Neutrophil (primary cell): ENCODE measurements around the gene KRTAP10-3.

Source experiments
- H3K27ac ChIP-seq: fragments of 200-600 bp; sonication (generic); 2 replicates; pipeline ENCODE4 v1.5.1; 2016; ENCODE audit warnings: mild to moderate bottlenecking, moderate library complexity
- H3K27me3 ChIP-seq: fragments of 200-600 bp; sonication (generic); 2 replicates; pipeline ENCODE4 v1.6.0; 2016; ENCODE audit warnings: mild to moderate bottlenecking
- H3K36me3 ChIP-seq: fragments of 200-600 bp; sonication (generic); 2 replicates; pipeline ENCODE4 v1.5.1; 2017
- H3K4me1 ChIP-seq, 2 experiments: fragments of 200-600 bp in 1 of 2; sonication (generic) in 1 of 2; 1 replicate in 1 of 2; 2 replicates in 1 of 2; pipeline versions ENCODE4 v1.5.1 to v1.6.1; 2013 to 2016; ENCODE audit warnings: low read depth in 1 of 2, low read length in 1 of 2, mild to moderate bottlenecking in 1 of 2, moderate library complexity in 1 of 2; ENCODE audit not compliant: control insufficient read depth in 1 of 2, insufficient read depth in 1 of 2
- H3K4me3 ChIP-seq, 2 experiments: fragments of 200-600 bp in 1 of 2; sonication (generic) in 1 of 2; 1 replicate in 1 of 2; 2 replicates in 1 of 2; pipeline ENCODE4 v1.5.1; 2013 to 2016; ENCODE audit warnings: low read depth in 1 of 2, low read length in 1 of 2, mild to moderate bottlenecking in 1 of 2, moderate library complexity in 1 of 2
- H3K9me3 ChIP-seq: fragments of 200-600 bp; sonication (generic); 2 replicates; pipeline ENCODE4 v1.5.1; 2016
- TF ChIP-seq, protein P1 (sequence below): fragments of 200-600 bp; sonication (generic); IDR thresholded peaks from 2 replicates; pipeline ENCODE4 v1.5.1; 2016; ENCODE audit warnings: antibody characterized with exemption

Gene KRTAP10-3

DNA sequence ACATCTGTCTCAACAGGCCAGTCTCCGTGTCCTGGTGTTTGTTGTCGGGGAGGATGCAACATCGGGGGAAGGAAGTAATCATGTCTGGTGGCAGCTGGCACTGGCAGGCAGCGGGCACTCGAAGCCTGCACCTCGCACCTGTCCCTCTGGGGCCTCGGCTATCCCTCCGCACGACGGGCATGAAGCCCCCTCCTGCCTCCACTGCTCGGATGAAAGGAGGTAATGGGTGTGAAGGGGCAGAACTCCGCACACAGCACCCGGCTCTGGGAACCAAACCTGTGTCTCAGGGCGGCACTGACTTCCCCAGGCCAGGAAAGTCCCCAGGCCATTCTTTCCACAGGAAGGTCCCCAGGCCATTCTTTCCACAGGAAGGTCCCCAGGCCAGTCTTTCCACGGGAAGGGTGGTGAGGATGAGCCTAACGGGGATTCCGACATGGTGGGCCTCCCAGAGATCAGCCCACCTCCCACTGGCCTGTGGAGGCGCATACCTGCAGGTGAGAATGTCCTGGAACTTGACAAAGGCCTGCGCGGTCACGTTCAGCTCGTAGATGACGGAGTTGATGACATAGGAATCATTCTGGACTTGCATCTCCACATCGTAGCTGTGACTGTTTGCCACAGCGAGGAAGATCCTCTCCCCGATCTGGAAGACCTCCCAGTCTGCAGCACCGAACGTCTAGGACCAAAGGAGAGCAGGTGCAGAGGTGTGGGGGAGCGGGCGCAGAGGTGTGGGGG, 49.7 kb downstream of the KRTAP10-3 start:
- Histone ChIP-seq H3K36me3 (no peaks in the 10 kb centered on the region), H3K27me3 (peaks cover 40% of the 10 kb centered on the region), H3K9me3 (no peaks in the 10 kb centered on the region), H3K27ac (no peak overlapping the region), H3K4me3 (no peak overlapping the region), H3K4me1 (peaks cover 12 to 38% of the 10 kb centered on the region in 2 experiments)
- TF ChIP-seq, protein P1, sequence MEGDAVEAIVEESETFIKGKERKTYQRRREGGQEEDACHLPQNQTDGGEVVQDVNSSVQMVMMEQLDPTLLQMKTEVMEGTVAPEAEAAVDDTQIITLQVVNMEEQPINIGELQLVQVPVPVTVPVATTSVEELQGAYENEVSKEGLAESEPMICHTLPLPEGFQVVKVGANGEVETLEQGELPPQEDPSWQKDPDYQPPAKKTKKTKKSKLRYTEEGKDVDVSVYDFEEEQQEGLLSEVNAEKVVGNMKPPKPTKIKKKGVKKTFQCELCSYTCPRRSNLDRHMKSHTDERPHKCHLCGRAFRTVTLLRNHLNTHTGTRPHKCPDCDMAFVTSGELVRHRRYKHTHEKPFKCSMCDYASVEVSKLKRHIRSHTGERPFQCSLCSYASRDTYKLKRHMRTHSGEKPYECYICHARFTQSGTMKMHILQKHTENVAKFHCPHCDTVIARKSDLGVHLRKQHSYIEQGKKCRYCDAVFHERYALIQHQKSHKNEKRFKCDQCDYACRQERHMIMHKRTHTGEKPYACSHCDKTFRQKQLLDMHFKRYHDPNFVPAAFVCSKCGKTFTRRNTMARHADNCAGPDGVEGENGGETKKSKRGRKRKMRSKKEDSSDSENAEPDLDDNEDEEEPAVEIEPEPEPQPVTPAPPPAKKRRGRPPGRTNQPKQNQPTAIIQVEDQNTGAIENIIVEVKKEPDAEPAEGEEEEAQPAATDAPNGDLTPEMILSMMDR: no peak

DNA sequence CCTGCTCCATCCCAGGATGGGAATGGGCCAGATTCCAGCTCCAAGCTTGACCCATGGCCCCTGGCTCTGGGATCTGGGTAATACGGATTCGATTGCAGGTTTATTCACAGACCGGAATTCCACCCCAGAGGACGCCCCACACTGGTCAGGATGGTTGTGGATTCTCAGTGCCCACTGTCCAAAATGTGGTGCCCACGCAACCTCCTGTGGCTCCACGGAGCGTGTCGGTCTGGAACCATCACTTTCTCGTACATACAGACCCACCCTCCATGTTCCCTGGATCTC, 50.2 kb downstream of the KRTAP10-3 start:
- Histone ChIP-seq H3K4me1 (peaks cover 9 to 37% of the 10 kb centered on the region in 2 experiments), H3K27ac (no peak overlapping the region), H3K4me3 (no peak overlapping the region), H3K27me3 (peaks cover 40% of the 10 kb centered on the region), H3K9me3 (no peaks in the 10 kb centered on the region), H3K36me3 (no peaks in the 10 kb centered on the region)
- TF ChIP-seq, protein P1: no peak
